NAMALWA (cell line): ENCODE results near the gene TMEM184C.

Source experiments
- DNase-seq: peaks from one replicate; pipeline ENCODE4 v3.0.0-alpha.2; 2015; ENCODE audit warnings: low spot score

TMEM184C gene

GRCh38 chr4:147599769-147600168, 17.4 kb upstream of the TMEM184C start:
- DNase-seq, result no peak

GRCh38 chr4:147605499-147605898, 11.7 kb upstream of the TMEM184C start:
- DNase-seq, result no peak

- DNase-seq, result no peak
Observed at GRCh38 chr4:147607471-147607870, 9.7 kb upstream of the TMEM184C start.

GRCh38 chr4:147610686-147611085, 6.5 kb upstream of the TMEM184C start:
- no peak for DNase-seq

- DNase-seq, result no peak
Observed at GRCh38 chr4:147616849-147617172, 386 bp upstream of the TMEM184C start.

- no peak for DNase-seq
Observed at GRCh38 chr4:147617841-147618691, 869 bp downstream of the TMEM184C start.

- no peak for DNase-seq
Observed at GRCh38 chr4:147620315-147620714, 3.1 kb downstream of the TMEM184C start.

GRCh38 chr4:147625733-147626132, 8.5 kb downstream of the TMEM184C start:
- no peak for DNase-seq

GRCh38 chr4:147626903-147627302, 9.7 kb downstream of the TMEM184C start:
- no peak for DNase-seq

- no peak for DNase-seq
Observed at GRCh38 chr4:147628415-147628814, 11.2 kb downstream of the TMEM184C start.

GRCh38 chr4:147629783-147630730, 12.9 kb downstream of the TMEM184C start:
- DNase-seq, result no peak

- DNase-seq, result no peak
Observed at GRCh38 chr4:147633113-147633512, 15.9 kb downstream of the TMEM184C start.

GRCh38 chr4:147633643-147634042, 16.4 kb downstream of the TMEM184C start:
- no peak for DNase-seq

GRCh38 chr4:147635348-147635747, 18.2 kb downstream of the TMEM184C start:
- no peak for DNase-seq

- no peak for DNase-seq
Observed at GRCh38 chr4:147638365-147638764, 21.2 kb downstream of the TMEM184C start.

- no peak for DNase-seq
Observed at GRCh38 chr4:147638942-147639341, 21.7 kb downstream of the TMEM184C start.

- DNase-seq, result no peak
Observed at GRCh38 chr4:147639388-147639787, 22.2 kb downstream of the TMEM184C start.

- no peak for DNase-seq
Observed at GRCh38 chr4:147640331-147640730, 23.1 kb downstream of the TMEM184C start.

- DNase-seq, result no peak
Observed at GRCh38 chr4:147643616-147644015, 26.4 kb downstream of the TMEM184C start.

- no peak for DNase-seq
Observed at GRCh38 chr4:147644471-147644870, 27.3 kb downstream of the TMEM184C start.

- no peak for DNase-seq
Observed at GRCh38 chr4:147645099-147645498, 27.9 kb downstream of the TMEM184C start.

- no peak for DNase-seq
Observed at GRCh38 chr4:147648656-147649055, 31.5 kb downstream of the TMEM184C start.

- DNase-seq, result no peak
Observed at GRCh38 chr4:147651563-147651962, 34.4 kb downstream of the TMEM184C start.
